ENCODE measurements around the gene SLC46A1.

- TF ChIP-seq CTCF (IDR thresholded peaks at IDR 0.05) = no peak
- no peak for TF ChIP-seq POLR2A (IDR thresholded peaks at IDR 0.05; ENCODE audit: low read depth)
- TF ChIP-seq EP300 (IDR thresholded peaks at IDR 0.05) = no peak
Observed at GRCh38 chr17:28371245-28372202, 34.5 kb downstream of the SLC46A1 start, which contains the start of gene SARM1.

Measured in esophagus muscularis mucosa (tissue), 4 donors.